WTC11 (cell line): Measurements from ENCODE around the gene CCDC9. TPM values are rescaled to one million over a fixed set of nuclear protein-coding genes. Genes with fewer than 3 reads are reported as not detected.

ENCODE experiments used
- ATAC-seq: fragments of 200-7000 bp; cut with Tn5 transposase; 2 replicates; pipeline ENCODE4 v1.10.0; 2021; ENCODE audit warnings: mild to moderate bottlenecking, moderate library complexity
- CTCF ChIA-PET: fragments of 300-600 bp; sonication (Branson Sonifier 250); formaldehyde crosslinking; loops from one replicate; lab custom pipeline; 2021; ENCODE audit warnings: antibody characterized with exemption; lab: Charles Lee
- POLR2A ChIA-PET: fragments of 350-600 bp; sonication (Branson Sonifier 250); formaldehyde crosslinking; loops from one replicate; lab custom pipeline; 2021; ENCODE audit warnings: antibody characterized with exemption; lab: Charles Lee
- DNase-seq: peaks from one replicate; pipeline ENCODE4 v3.0.0; 2021; ENCODE audit warnings: low spot score
- H3K27ac Mint-ChIP-seq: 2 replicates; pipeline ENCODE4 v1.8.0; 2021; ENCODE audit warnings: mixed read lengths
- H3K27me3 Mint-ChIP-seq: 2 replicates; pipeline ENCODE4 v1.8.0; 2021; ENCODE audit warnings: low read depth, mild to moderate bottlenecking, moderate library complexity, mixed read lengths
- H3K36me3 Mint-ChIP-seq: 2 replicates; pipeline ENCODE4 v1.8.0; 2021; ENCODE audit warnings: mixed read lengths
- H3K4me1 Mint-ChIP-seq: 2 replicates; pipeline ENCODE4 v1.8.0; 2022; ENCODE audit warnings: mixed read lengths
- H3K4me3 Mint-ChIP-seq: 2 replicates; pipeline ENCODE4 v1.8.0; 2021; ENCODE audit warnings: mild to moderate bottlenecking, moderate library complexity, mixed read lengths
- H3K9me3 Mint-ChIP-seq: 2 replicates; pipeline ENCODE4 v1.8.0; 2021; ENCODE audit warnings: mixed read lengths
- ARID4B ChIP-seq: sonication (generic); formaldehyde crosslinking; IDR thresholded peaks from 2 replicates; pipeline ENCODE4 v1.8.0; 2023; ENCODE audit warnings: missing genetic modification reagents, mild to moderate bottlenecking, borderline replicate concordance
- ATF2 ChIP-seq: sonication (generic); formaldehyde crosslinking; IDR thresholded peaks from 2 replicates; pipeline ENCODE4 v1.8.1; 2022; ENCODE audit warnings: low read depth, missing genetic modification reagents, borderline replicate concordance
- ATF3 ChIP-seq: sonication (generic); formaldehyde crosslinking; conservative IDR thresholded peaks from 2 replicates; pipeline ENCODE4 v1.8.1; 2022; ENCODE audit warnings: mild to moderate bottlenecking, missing genetic modification reagents
- CBFB ChIP-seq: sonication (generic); formaldehyde crosslinking; IDR thresholded peaks from 2 replicates; pipeline ENCODE4 v1.8.1; 2022; ENCODE audit warnings: mild to moderate bottlenecking, low read depth, missing genetic modification reagents
- GTF2I ChIP-seq: fragments of 250-450 bp; sonication (Bioruptor Pico); conservative IDR thresholded peaks from 2 replicates; pipeline ENCODE4 v1.4.0; 2021; ENCODE audit warnings: mild to moderate bottlenecking
- IRF1 ChIP-seq: sonication (generic); formaldehyde crosslinking; IDR thresholded peaks from 2 replicates; pipeline ENCODE4 v1.8.0; 2023; ENCODE audit warnings: missing genetic modification reagents
- SMAD4 ChIP-seq: sonication (generic); formaldehyde crosslinking; IDR thresholded peaks from 2 replicates; pipeline ENCODE4 v1.8.0; 2022; ENCODE audit warnings: mild to moderate bottlenecking, missing genetic modification reagents
- STAT6 ChIP-seq: sonication (generic); formaldehyde crosslinking; conservative IDR thresholded peaks from 2 replicates; pipeline ENCODE4 v1.8.1; 2023; ENCODE audit warnings: mild to moderate bottlenecking, low read depth, missing genetic modification reagents, moderate library complexity
- USF1 ChIP-seq: sonication (generic); formaldehyde crosslinking; IDR thresholded peaks from 2 replicates; pipeline ENCODE4 v1.8.0; 2022; ENCODE audit warnings: mild to moderate bottlenecking, missing genetic modification reagents
- ZBTB43 ChIP-seq: sonication (generic); formaldehyde crosslinking; IDR thresholded peaks from 2 replicates; pipeline ENCODE4 v1.8.1; 2023; ENCODE audit warnings: mild to moderate bottlenecking, missing genetic modification reagents
- ZNF263 ChIP-seq: sonication (generic); formaldehyde crosslinking; IDR thresholded peaks from 2 replicates; pipeline ENCODE4 v1.8.1; 2022; ENCODE audit warnings: low read depth, mild to moderate bottlenecking, moderate library complexity, missing genetic modification reagents
- ZNF425 ChIP-seq: fragments of 250-450 bp; sonication (Bioruptor Pico); conservative IDR thresholded peaks from 2 replicates; pipeline ENCODE4 v1.9.0; 2021; ENCODE audit warnings: mild to moderate bottlenecking
- total RNA-seq: library from RNA; stranded (reverse); gene quantifications from 3 replicates; pipeline ENCODE4 v1.2.3, GENCODE V29; 2021

The CCDC9 gene
- total RNA-seq, 1 experiment from 2014 or later, result 37.7 TPM

GRCh38 chr19:47221080-47221841, 35.1 kb upstream of the CCDC9 start:
- no peaks in the 10 kb centered on the region for H3K9me3 Mint-ChIP-seq
- TF ChIP-seq CBFB (no peak), ZBTB43 (CRISPR knock-in tag) (no peak), ATF3 (CRISPR knock-in tag) (no peak), ZNF263 (CRISPR knock-in tag) (no peak), SMAD4 (CRISPR knock-in tag) (no peak), GTF2I (CRISPR knock-in tag) (no peak), STAT6 (CRISPR knock-in tag) (no peak), USF1 (no peak), IRF1 (CRISPR knock-in tag) (no peak), ZNF425 (no peak), ATF2 (CRISPR knock-in tag) (no peak), ARID4B (CRISPR knock-in tag) (no peak)
- ChIA-PET CTCF (interaction anchor here (1.0 to 9.0 kb wide), 6 partner anchors 9 to 64 kb away, joined by 3 to 136 read pairs (median 4); no protein-coding TSS in a partner anchor), POLR2A (interaction anchor here (1.3 kb wide), 1 partner anchor 23 kb away, joined by 3 read pairs; no protein-coding TSS in a partner anchor)
- peaks cover 14% of the 10 kb centered on the region for H3K4me1 Mint-ChIP-seq
- H3K4me3 Mint-ChIP-seq, result no peak overlapping the region
- H3K36me3 Mint-ChIP-seq, result peaks cover 12% of the 10 kb centered on the region
- no peak for DNase-seq
- H3K27me3 Mint-ChIP-seq, result no peaks in the 10 kb centered on the region; the same call in 1 of the 2 replicates
- no peak overlapping the region; the same call in 1 of the 2 replicates for H3K27ac Mint-ChIP-seq
- ATAC-seq, result no peak
